Measurements from ENCODE around the gene DLX6. TPM values are rescaled to one million over a fixed set of nuclear protein-coding genes. Genes with fewer than 3 reads are reported as not detected.

Gene DLX6
- total RNA-seq, result not detected in 2 replicates

DNA sequence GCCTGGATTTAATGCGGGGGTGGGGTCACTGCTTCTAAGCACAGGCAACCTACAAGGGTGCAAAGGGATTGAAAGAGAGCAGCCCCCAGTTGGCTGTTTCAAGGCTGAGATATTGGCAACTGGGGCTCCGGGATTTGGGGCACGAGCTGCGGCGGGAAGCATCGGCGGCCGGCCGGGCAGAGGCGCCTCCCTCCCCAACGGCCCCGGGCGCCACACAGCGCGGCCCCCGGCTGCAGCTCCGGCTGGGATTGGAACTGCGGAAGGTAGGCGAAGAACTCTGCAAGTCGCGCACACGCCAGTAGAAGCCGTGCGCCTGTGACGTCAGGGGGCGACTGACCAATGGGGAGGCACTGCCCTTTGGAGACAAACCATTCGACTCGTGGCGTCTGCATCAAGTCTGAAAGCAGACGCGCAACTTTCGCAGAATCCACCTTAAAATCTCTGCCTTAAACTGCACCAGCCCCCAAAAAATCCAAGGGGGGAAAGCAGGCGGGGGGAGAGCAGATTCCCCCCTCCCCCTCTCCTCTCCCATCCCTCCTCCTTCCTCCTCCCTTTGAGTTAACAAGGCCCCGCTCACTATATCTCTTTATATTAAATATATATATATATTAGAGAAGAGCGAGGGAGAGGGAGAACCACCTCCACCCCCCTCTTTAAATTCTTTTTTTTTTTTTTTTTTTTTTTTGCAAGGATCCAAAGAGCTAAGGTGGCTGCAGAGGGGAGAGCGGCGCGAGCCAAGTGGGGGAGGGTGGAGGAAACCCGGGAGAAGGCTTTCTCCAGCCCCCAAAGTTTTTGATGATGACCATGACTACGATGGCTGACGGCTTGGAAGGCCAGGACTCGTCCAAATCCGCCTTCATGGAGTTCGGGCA, at the start of gene DLX6:
Gene DLX6, plus strand, starts transcription at position 371 of the 872 bp plus-strand sequence. Its CDS starts 425 bp downstream, at position 796.

DNA sequence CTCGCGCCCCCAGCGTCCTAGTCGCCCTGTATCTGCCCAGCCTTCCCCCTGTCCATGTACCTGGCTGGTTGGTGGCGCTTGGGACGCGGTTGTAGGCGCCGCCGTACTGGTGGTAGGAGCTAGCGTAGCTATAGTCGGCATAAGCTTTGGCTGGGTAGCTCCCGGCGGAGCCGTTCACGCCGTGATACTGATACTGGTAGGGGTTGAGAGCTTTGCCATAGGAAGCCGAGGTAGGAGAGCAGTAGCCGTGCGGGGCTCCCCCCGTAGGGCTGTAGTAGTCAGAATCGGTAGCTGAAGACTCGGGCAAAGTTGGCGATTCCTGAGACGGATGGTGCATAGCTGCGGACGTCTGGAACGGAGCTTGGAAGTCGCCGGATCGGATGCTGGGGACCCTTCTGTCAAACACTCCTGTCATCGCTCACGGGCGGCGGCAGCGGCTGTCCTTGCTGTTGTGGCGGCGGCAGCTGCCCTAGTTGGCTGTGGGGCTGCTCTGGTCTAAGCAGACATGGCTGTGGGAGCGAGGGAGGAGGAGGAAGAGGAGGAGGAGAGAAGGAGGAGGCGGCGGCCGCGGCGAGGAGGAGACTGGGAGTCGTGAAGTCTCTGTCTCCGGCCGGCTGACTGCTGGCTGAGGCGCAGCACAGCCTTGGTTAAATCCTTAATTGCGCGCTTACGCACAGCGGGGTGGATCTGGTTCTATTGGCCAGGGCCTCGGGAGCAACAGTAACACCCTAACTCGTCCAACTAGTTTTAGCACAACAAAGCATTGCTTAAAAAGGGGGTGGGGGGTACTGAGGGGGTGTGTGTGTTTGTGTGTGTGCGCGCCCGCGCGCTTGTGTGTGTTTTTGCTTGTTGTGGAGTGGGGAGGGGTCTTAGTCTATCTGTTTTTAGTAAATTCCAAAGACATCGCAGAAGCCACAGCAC, 19.1 kb downstream of the DLX6 start, which contains the start of gene DLX5:
Gene DLX5, minus strand, starts transcription at position 623 of the 921 bp plus-strand sequence. Its CDS starts 208 bp downstream, at position 415.

Other genes starting within 250 kb of the DLX6 start
- 0.13 TPM in 1 of 2 replicates, not detected in the other for gene DLX5, start 19.3 kb downstream of the DLX6 start, total RNA-seq
- 7.8 and 10.9 TPM in 2 replicates for gene SDHAF3, start 112.1 kb downstream of the DLX6 start, total RNA-seq